GM12878 (cell line): ENCODE results near the gene UGT1A8. TPM values are rescaled to one million over a fixed set of nuclear protein-coding genes. Genes with fewer than 3 reads are reported as not detected.

Experiments used
- ATAC-seq: fragments of 200-7000 bp; cut with Tn5 transposase; 3 replicates; pipeline ENCODE4 v1.9.1; 2020; ENCODE audit warnings: mild to moderate bottlenecking, moderate library complexity
- BruUV-seq: library from RNA; stranded (reverse); fragments of 400-500 nt; replicated peaks from 2 replicates; lab custom pipeline; 2021; lab: Mats Ljungman, UMichigan
- CTCF ChIA-PET: fragments of 300-600 bp; sonication (Branson Sonifier 250); formaldehyde crosslinking; extraction: SDS; loops from one replicate; lab custom pipeline; 2021; ENCODE audit warnings: inconsistent platforms; lab: Yijun Ruan, JAX
- POLR2A ChIA-PET: fragments of 350-600 bp; formaldehyde crosslinking; extraction: SDS; loops from one replicate; lab custom pipeline; 2021; ENCODE audit warnings: inconsistent platforms; lab: Charles Lee
- RAD21 ChIA-PET: fragments of 300-600 bp; sonication (Branson Sonifier 250); formaldehyde crosslinking; loops from one replicate; lab custom pipeline; 2023; ENCODE audit warnings: antibody characterized with exemption; ENCODE audit not compliant: unreplicated experiment; lab: Charles Lee
- SMC1A ChIA-PET: fragments of 300-600 bp; sonication (Branson Sonifier 250); formaldehyde crosslinking; loops from one replicate; lab custom pipeline; 2023; ENCODE audit not compliant: unreplicated experiment, uncharacterized antibody; lab: Charles Lee
- DNase-seq: peaks from one replicate; pipeline ENCODE4 v3.0.0-alpha.2; 2011; ENCODE audit warnings: low read depth, low spot score
- FAIRE-seq: peaks from 3 replicates; lab custom pipeline; 2011; peaks lifted over from hg19 to GRCh38; lab: Jason Lieb, UNC
- H2AFZ ChIP-seq: 2 replicates; pipeline ENCODE4 v1.6.0; 2011; ENCODE audit warnings: low read depth, low read length, control low read depth; ENCODE audit not compliant: control insufficient read depth
- H3K27ac ChIP-seq: 2 replicates; pipeline ENCODE4 v1.5.1; 2011; ENCODE audit warnings: control low read depth; ENCODE audit not compliant: control insufficient read depth, insufficient read depth
- H3K27me3 ChIP-seq, 2 experiments: replicated peaks in 1 of 2; 2 replicates each; pipeline versions ENCODE4 v1.6.0 to v1.6.1; 2011; ENCODE audit warnings: low read length in 1 of 2; ENCODE audit not compliant: control insufficient read depth in 2 of 2, insufficient read depth in 2 of 2
- H3K36me3 ChIP-seq, 2 experiments: 2 replicates each; pipeline ENCODE4 v1.5.1; 2011; ENCODE audit warnings: low read length in 1 of 2; ENCODE audit not compliant: control insufficient read depth in 2 of 2, insufficient read depth in 2 of 2
- H3K4me1 ChIP-seq: 2 replicates; pipeline ENCODE4 v1.6.1; 2011; ENCODE audit warnings: mild to moderate bottlenecking, low read length, moderate library complexity, mixed read lengths; ENCODE audit not compliant: control insufficient read depth, insufficient read depth
- H3K4me2 ChIP-seq: 2 replicates; pipeline ENCODE4 v1.6.0; 2011; ENCODE audit warnings: control low read depth; ENCODE audit not compliant: control insufficient read depth, insufficient read depth
- H3K4me3 ChIP-seq: fragments of 200-600 bp; sonication (generic); 2 replicates; pipeline ENCODE4 v1.5.1; 2016
- H3K79me2 ChIP-seq: 2 replicates; pipeline ENCODE4 v1.6.0; 2011; ENCODE audit warnings: low read length; ENCODE audit not compliant: control insufficient read depth, insufficient read depth
- H3K9ac ChIP-seq: 2 replicates; pipeline ENCODE4 v1.8.0; 2011; ENCODE audit warnings: low read length, control low read depth, mixed read lengths; ENCODE audit not compliant: control insufficient read depth, insufficient read depth
- H3K9me3 ChIP-seq: replicated peaks from 3 replicates; pipeline ENCODE4 v1.5.1; 2011; ENCODE audit warnings: mild to moderate bottlenecking, low read length; ENCODE audit not compliant: control insufficient read depth, insufficient read depth
- H4K20me1 ChIP-seq: 2 replicates; pipeline ENCODE4 v1.6.0; 2011; ENCODE audit not compliant: control insufficient read depth, insufficient read depth
- BHLHE40 ChIP-seq, 2 experiments: fragments of 450-650 bp in 1 of 2; IDR thresholded peaks; 2 replicates each; pipeline ENCODE4 v1.6.1; 2011 to 2017; ENCODE audit warnings: low read depth in 2 of 2, borderline replicate concordance in 1 of 2, improper control_type of control experiment in 1 of 2, low read length in 1 of 2, mild to moderate bottlenecking in 1 of 2
- CBFB ChIP-seq: IDR thresholded peaks from 2 replicates; pipeline ENCODE4 v1.6.1; 2016; ENCODE audit warnings: antibody characterized with exemption, low read depth
- CREB1 ChIP-seq: IDR thresholded peaks from 2 replicates; pipeline ENCODE4 v1.6.1; 2012; ENCODE audit warnings: low read depth, mild to moderate bottlenecking, inconsistent platforms
- ELK1 ChIP-seq: IDR thresholded peaks from 2 replicates; pipeline ENCODE4 v1.6.1; 2012; ENCODE audit warnings: low read depth, low read length, improper control_type of control experiment
- EP300 ChIP-seq, 2 experiments: fragments of 150-350 bp in 1 of 2; IDR thresholded peaks; 2 replicates each; pipeline ENCODE4 v1.6.1; 2011 to 2012; ENCODE audit warnings: low read depth in 2 of 2, low read length in 2 of 2, borderline replicate concordance in 1 of 2, improper control_type of control experiment in 1 of 2, inconsistent platforms in 1 of 2; ENCODE audit not compliant: control insufficient read depth in 1 of 2
- IRF3 ChIP-seq: fragments of 450-650 bp; IDR thresholded peaks from 2 replicates; pipeline ENCODE4 v1.6.1; 2014; ENCODE audit warnings: mild to moderate bottlenecking
- JUND ChIP-seq: IDR thresholded peaks from 2 replicates; pipeline ENCODE4 v1.6.1; 2012; ENCODE audit warnings: low read depth, mild to moderate bottlenecking, low read length, improper control_type of control experiment, moderate library complexity
- KDM1A ChIP-seq: fragments of 200-600 bp; sonication (generic); IDR thresholded peaks from 2 replicates; pipeline ENCODE4 v1.6.1; 2016; ENCODE audit warnings: borderline replicate concordance
- KLF5 ChIP-seq: fragments of 450-650 bp; IDR thresholded peaks from 2 replicates; pipeline ENCODE4 v1.6.1; 2014; ENCODE audit warnings: mild to moderate bottlenecking; ENCODE audit not compliant: partially characterized antibody
- NRF1 ChIP-seq: conservative IDR thresholded peaks from 2 replicates; pipeline ENCODE4 v1.6.1; 2011; ENCODE audit warnings: mild to moderate bottlenecking, low read depth, low read length, improper control_type of control experiment
- SMAD5 ChIP-seq: IDR thresholded peaks from 2 replicates; pipeline ENCODE4 v1.6.1; 2016; ENCODE audit warnings: antibody characterized with exemption, low read depth
- SP1 ChIP-seq: IDR thresholded peaks from one replicate; pipeline ENCODE4 v1.6.1; 2011; ENCODE audit warnings: low read depth, low read length
- SREBF1 ChIP-seq: IDR thresholded peaks from 2 replicates; pipeline ENCODE4 v1.6.1; 2012; ENCODE audit warnings: mild to moderate bottlenecking, low read length
- STAT1 ChIP-seq: fragments of 450-650 bp; conservative IDR thresholded peaks from 2 replicates; pipeline ENCODE4 v1.6.1; 2014; ENCODE audit warnings: antibody characterized with exemption, mild to moderate bottlenecking
- USF1 ChIP-seq: IDR thresholded peaks from 2 replicates; pipeline ENCODE4 v1.6.1; 2011; ENCODE audit warnings: borderline replicate concordance, low read depth, mild to moderate bottlenecking, moderate library complexity, mixed read lengths, low read length; ENCODE audit not compliant: insufficient read depth; ENCODE audit errors: extremely low read length
- ZNF687 ChIP-seq: fragments of 450-650 bp; IDR thresholded peaks from 2 replicates; pipeline ENCODE4 v1.6.1; 2017; ENCODE audit warnings: mild to moderate bottlenecking, moderate library complexity
- WGBS: methylation state at CpG from one replicate; pipeline ENCODE4 v1.1.6; 2016; ENCODE audit warnings: low lambda C conversion rate; ENCODE audit not compliant: insufficient replicate concordance, insufficient coverage; ENCODE audit errors: missing lambda C conversion rate; 5-methylcytosine and 5-hydroxymethylcytosine counted together
- in situ Hi-C: fragments of 300-500 bp; cut with MboI; formaldehyde crosslinking; loops from 9 replicates; pipeline ENCODE4 v1.14.3; 2018; ENCODE audit warnings: mixed read lengths
- intact Hi-C: fragments of 100-400 bp; cut with micrococcal nuclease; formaldehyde crosslinking; loops from one replicate; pipeline ENCODE4 v1.14.2; 2022; ENCODE audit not compliant: unreplicated experiment
- polyA plus RNA-seq, 11 experiments: library from polyadenylated mRNA; depleted of rRNA in 4 of 11; unstranded in 6 of 11; stranded (reverse) in 5 of 11; fragments of >200 nt; fragmentation: Nextera tagmentation in 4 of 11; fragmentation: Illumina TruSeq in 1 of 11; extraction: Ambion mirVana in 4 of 11; extraction: Trizol in 1 of 11; gene quantifications; 1 replicate in 1 of 11; 2 replicates in 10 of 11; pipeline versions ENCODE4 v1.2.1 to v1.2.3, GENCODE V29; 2011 to 2016; ENCODE audit warnings: inconsistent platforms in 2 of 11, missing spikeins in 2 of 11, low read depth in 1 of 11
- total RNA-seq, 4 experiments: library from RNA; depleted of rRNA in 3 of 4; stranded (reverse); fragments of >200 nt in 3 of 4; fragmentation: Illumina TruSeq in 1 of 4; extraction: Trizol in 1 of 4; gene quantifications; 2 replicates each; pipeline versions ENCODE4 v1.2.1 to v1.2.3, GENCODE V29; 2013 to 2021
- TF ChIP-seq, protein P1 (sequence below): IDR thresholded peaks from 2 replicates; pipeline ENCODE4 v1.6.1; 2012; ENCODE audit warnings: low read depth, low read length, improper control_type of control experiment

The UGT1A8 gene
- total and polyA plus RNA-seq, 10 of the 15 experiments (the other 5 are each of a cell fraction or from before 2014, with no cell fraction given), result not detected

DNA sequence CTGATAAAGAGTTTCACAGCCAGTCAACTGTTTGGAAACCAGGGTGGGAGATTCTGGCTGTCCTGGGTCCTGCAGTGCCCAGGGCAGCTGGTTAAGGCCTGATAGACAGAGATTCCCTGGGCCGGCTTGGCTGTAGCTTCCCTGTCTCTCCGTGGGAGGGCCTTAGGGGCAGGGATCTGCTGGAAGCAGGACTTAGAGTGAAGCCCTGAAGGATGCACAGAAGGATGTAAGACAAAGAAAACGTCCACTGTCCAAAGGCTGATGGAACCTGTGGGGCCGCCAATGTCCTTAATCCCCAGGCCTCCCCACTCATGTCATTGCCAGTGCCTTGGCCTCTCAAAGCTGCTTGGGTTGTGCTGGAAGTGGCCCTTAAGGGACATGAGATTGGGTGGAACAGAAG is 193.7 kb downstream of the UGT1A8 start (continued):
- TF ChIP-seq CREB1 (no peak), CBFB (no peak)

DNA sequence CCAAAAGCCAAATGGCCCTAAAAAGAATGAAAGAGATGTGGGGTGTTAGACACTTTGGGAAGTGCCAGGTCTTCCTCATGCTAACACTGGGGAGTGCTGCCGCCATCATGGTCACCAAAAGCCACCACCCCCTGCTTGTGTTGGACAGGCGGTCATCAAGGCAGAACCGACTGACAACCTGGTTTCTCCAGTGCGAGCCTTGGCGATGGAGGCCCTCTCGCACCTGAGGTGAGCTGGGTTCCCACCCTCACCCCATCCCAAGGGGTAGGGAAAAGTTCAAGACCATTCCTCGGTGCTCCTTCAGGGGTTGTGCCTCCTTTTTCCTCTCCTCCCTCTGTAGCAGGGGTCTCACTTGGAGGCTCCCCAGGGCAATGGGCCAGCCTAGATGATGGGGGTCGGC is 194.3 kb downstream of the UGT1A8 start:
- ATAC-seq (no peak), FAIRE-seq (no peak), DNase-seq (no peak)
- ChIA-PET POLR2A (no interaction called here), RAD21 (no interaction called here), CTCF (no interaction called here), SMC1A (no interaction called here)
- Histone ChIP-seq H3K9ac (no peak overlapping the region), H2AFZ (no peak overlapping the region), H3K36me3 (no peaks in the 10 kb centered on the region), H3K27me3 (no peaks in the 10 kb centered on the region; a peak in 2 of 4 replicates), H3K4me2 (no peak overlapping the region), H4K20me1 (no peaks in the 10 kb centered on the region), H3K4me1 (no peaks in the 10 kb centered on the region), H3K4me3 (no peak overlapping the region), H3K9me3 (no peaks in the 10 kb centered on the region), H3K79me2 (no peaks in the 10 kb centered on the region), H3K27ac (no peak overlapping the region)
- intact Hi-C loops (no loop called here), in situ Hi-C loops (no loop called here)
- BruUV-seq, result no TSS peak
- WGBS, result 21% methylated on average over 8 of the region's 8 CpGs
- TF ChIP-seq, protein P1, sequence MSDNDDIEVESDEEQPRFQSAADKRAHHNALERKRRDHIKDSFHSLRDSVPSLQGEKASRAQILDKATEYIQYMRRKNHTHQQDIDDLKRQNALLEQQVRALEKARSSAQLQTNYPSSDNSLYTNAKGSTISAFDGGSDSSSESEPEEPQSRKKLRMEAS, result no peak
- TF ChIP-seq IRF3 (no peak), STAT1 (no peak), ELK1 (no peak), NRF1 (no peak), JUND (no peak), SP1 (no peak), KDM1A (no peak), ZNF687 (no peak), SMAD5 (no peak), EP300 (IDR thresholded peaks at IDR 0.05; ENCODE audit: borderline replicate concordance in 1 of 2, control insufficient read depth in 1 of 2, low read depth in 2 of 2, low read length in 2 of 2) (no peak), USF1 (no peak), SREBF1 (no peak), BHLHE40 (IDR thresholded peaks at IDR 0.05; ENCODE audit: borderline replicate concordance in 1 of 2, low read depth in 2 of 2, low read length in 1 of 2) (no peak), KLF5 (no peak)
